Measurements from ENCODE around the gene FOXP3. TPM values are rescaled to one million over a fixed set of nuclear protein-coding genes. Genes with fewer than 3 reads are reported as not detected.
A peak's percentile ranks its signal among the peaks of the same experiment; 100 is the strongest.
"Not testable (repeated sequence)": the region's sequence is repeated elsewhere in the genome, so short reads cannot be mapped to it uniquely, and the experiment has no call there.

Gene FOXP3
- total and polyA plus RNA-seq, 2 donors from 2014 or later, result 0.45 to 2.0 TPM

- Histone ChIP-seq H3K27ac (ENCODE audit: low read depth in 2 of 2, low read length in 2 of 2) (peak overlapping the region; percentile 23 to 53), H3K27me3 (ENCODE audit: control insufficient read depth, insufficient read depth, low read length) (no peaks in the 10 kb centered on the region), H3K4me3 (ENCODE audit: low read length in 3 of 3) (peak overlapping the region; percentile 34 to 49 (median 48)), H3K9ac (ENCODE audit: low read length in 3 of 3) (peak overlapping the region in 2 of 3 donors; percentile 28 to 41), H3K4me1 (ENCODE audit: control insufficient read depth in 2 of 3, insufficient read depth in 2 of 3, low read depth in 1 of 3, low read length in 3 of 3) (no peaks in the 10 kb centered on the region), H3K36me3 (ENCODE audit: control insufficient read depth in 2 of 3, insufficient read depth in 3 of 3, low read length in 3 of 3) (no peaks in the 10 kb centered on the region), H3K9me3 (ENCODE audit: control insufficient read depth in 2 of 3, insufficient read depth in 1 of 3, low read length in 3 of 3) (no peaks in the 10 kb centered on the region)
- FAIRE-seq (peak; percentile 42), DNase-seq (peak in 3 of 5 donors; percentile 28 to 72 (median 70))
- intact Hi-C loops (cut with DNase I), result no loop called here
- TF ChIP-seq CTCF (IDR thresholded peaks at IDR 0.05; ENCODE audit: borderline replicate concordance, extremely low read depth, insufficient read depth), result no peak
These were observed 45.0 kb upstream of the FOXP3 start for GRCh38 chrX:49309401-49309981.

GRCh38 chrX:49308604-49309269 lies 44.2 kb upstream of the FOXP3 start:
- FAIRE-seq, result no peak
- H3K9me3 ChIP-seq (ENCODE audit: control insufficient read depth in 2 of 3, insufficient read depth in 1 of 3, low read length in 3 of 3), result no peaks in the 10 kb centered on the region
- H3K4me3 ChIP-seq (ENCODE audit: low read length in 3 of 3), result peak overlapping the region in 2 of 3 donors; percentile 48 to 49

GRCh38 chrX:49307775-49308174 lies 43.3 kb upstream of the FOXP3 start:
- H3K27me3 ChIP-seq (ENCODE audit: control insufficient read depth, insufficient read depth, low read length); H3K4me3 ChIP-seq (ENCODE audit: low read length in 3 of 3); DNase-seq; H3K9ac ChIP-seq (ENCODE audit: low read length in 3 of 3); H3K36me3 ChIP-seq (ENCODE audit: control insufficient read depth in 2 of 3, insufficient read depth in 3 of 3, low read length in 3 of 3); FAIRE-seq; intact Hi-C loops (cut with DNase I); H3K27ac ChIP-seq (ENCODE audit: low read depth in 2 of 2, low read length in 2 of 2); H3K4me1 ChIP-seq (ENCODE audit: control insufficient read depth in 2 of 3, insufficient read depth in 2 of 3, low read depth in 1 of 3, low read length in 3 of 3); H3K9me3 ChIP-seq (ENCODE audit: control insufficient read depth in 2 of 3, insufficient read depth in 1 of 3, low read length in 3 of 3): not testable (repeated sequence)

More at GRCh38 chrX:49308604-49309269, 44.2 kb upstream of the FOXP3 start:
- peak overlapping the region in 1 of 3 donors; percentile 28 for H3K9ac ChIP-seq (ENCODE audit: low read length in 3 of 3)
- peak in 2 of 5 donors; percentile 16 to 29 for DNase-seq
- H3K4me1 ChIP-seq (ENCODE audit: control insufficient read depth in 2 of 3, insufficient read depth in 2 of 3, low read depth in 1 of 3, low read length in 3 of 3), result no peaks in the 10 kb centered on the region
- no peak for TF ChIP-seq CTCF (IDR thresholded peaks at IDR 0.05; ENCODE audit: borderline replicate concordance, extremely low read depth, insufficient read depth)
- H3K36me3 ChIP-seq (ENCODE audit: control insufficient read depth in 2 of 3, insufficient read depth in 3 of 3, low read length in 3 of 3), result no peaks in the 10 kb centered on the region
- no peak overlapping the region for H3K27ac ChIP-seq (ENCODE audit: low read depth in 2 of 2, low read length in 2 of 2)
- intact Hi-C loops (cut with DNase I), result no loop called here
- H3K27me3 ChIP-seq (ENCODE audit: control insufficient read depth, insufficient read depth, low read length), result no peaks in the 10 kb centered on the region

DNA sequence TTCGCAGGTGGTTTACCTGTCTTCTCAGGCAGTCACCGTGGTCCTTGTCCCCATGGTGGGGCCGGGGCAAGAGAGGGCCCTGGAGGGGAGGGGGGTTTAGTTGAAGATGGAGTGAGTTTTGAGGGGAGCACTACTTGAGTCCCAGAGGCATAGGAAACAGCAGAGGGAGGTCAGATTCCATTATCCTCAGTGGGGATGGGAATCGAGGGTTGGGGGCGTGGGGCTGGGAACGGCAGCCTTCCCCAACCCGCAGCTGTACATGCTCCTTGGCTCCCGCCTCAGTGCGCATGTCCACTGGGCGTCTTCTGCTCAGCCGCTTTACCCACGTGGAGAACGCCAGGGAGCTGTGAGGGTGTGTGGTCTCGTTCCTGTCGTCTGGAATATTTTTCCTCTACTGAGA lies 38.8 kb upstream of the FOXP3 start, which contains the start of gene GAGE10:
Gene GAGE10 (plus strand): TSS at position 301 of the 400 bp plus-strand sequence. CDS start 1,214 bp downstream, outside the sequence.
- Histone ChIP-seq H3K4me3 (ENCODE audit: low read length in 3 of 3) (no peak within 1 kb of the TSS), H3K36me3 (ENCODE audit: control insufficient read depth in 2 of 3, insufficient read depth in 3 of 3, low read length in 3 of 3) (no peaks in the 10 kb centered on the region), H3K27me3 (ENCODE audit: control insufficient read depth, insufficient read depth, low read length) (no peaks in the 10 kb centered on the region), H3K9me3 (ENCODE audit: control insufficient read depth in 2 of 3, insufficient read depth in 1 of 3, low read length in 3 of 3) (no peaks in the 10 kb centered on the region), H3K9ac (ENCODE audit: low read length in 3 of 3) (no peak within 1 kb of the TSS), H3K4me1 (ENCODE audit: control insufficient read depth in 2 of 3, insufficient read depth in 2 of 3, low read depth in 1 of 3, low read length in 3 of 3) (no peaks in the 10 kb centered on the region), H3K27ac (ENCODE audit: low read depth in 2 of 2, low read length in 2 of 2) (no peak within 1 kb of the TSS)
- DNase-seq, result no peak
- intact Hi-C loops (cut with DNase I), result no loop called here
- no peak for TF ChIP-seq CTCF (IDR thresholded peaks at IDR 0.05; ENCODE audit: borderline replicate concordance, extremely low read depth, insufficient read depth)
- no peak for FAIRE-seq
